Spleen (tissue), 11 donors: ENCODE measurements around the gene CNTN5. TPM values are rescaled to one million over a fixed set of nuclear protein-coding genes. Genes with fewer than 3 reads are reported as not detected.

Experiments
- DNase-seq: peaks from one replicate; pipeline ENCODE4 v3.0.0-alpha.2; 2020
- H3K27ac ChIP-seq, 8 donors: fragments of 200-600 bp; sonication (generic) in 7 of 8; 1 replicate in 4 of 8; 2 replicates in 4 of 8; pipeline versions ENCODE4 v1.5.0 to v1.8.0; 2016 to 2021; ENCODE audit warnings: inconsistent platforms in 4 of 8, mild to moderate bottlenecking in 4 of 8, moderate library complexity in 1 of 8
- H3K27me3 ChIP-seq, 7 donors: fragments of 200-600 bp; sonication (generic) in 6 of 7; replicated peaks in 1 of 7; 1 replicate in 4 of 7; 2 replicates in 3 of 7; pipeline versions ENCODE4 v1.5.0 to v1.8.0; 2016 to 2021; ENCODE audit warnings: inconsistent platforms in 3 of 7, mild to moderate bottlenecking in 1 of 7
- H3K36me3 ChIP-seq, 6 donors: fragments of 200-600 bp; sonication (generic) in 5 of 6; 1 replicate in 4 of 6; 2 replicates in 2 of 6; pipeline versions ENCODE4 v1.5.0 to v1.8.0; 2016 to 2021; ENCODE audit warnings: inconsistent platforms in 2 of 6
- H3K4me1 ChIP-seq, 6 donors: fragments of 200-600 bp; sonication (generic) in 5 of 6; 1 replicate in 3 of 6; 2 replicates in 3 of 6; pipeline versions ENCODE4 v1.5.0 to v1.8.0; 2016 to 2021; ENCODE audit warnings: inconsistent platforms in 3 of 6
- H3K4me3 ChIP-seq, 8 donors: fragments of 200-600 bp; sonication (generic) in 7 of 8; 1 replicate in 4 of 8; 2 replicates in 4 of 8; pipeline versions ENCODE4 v1.5.0 to v1.8.0; 2016 to 2021; ENCODE audit warnings: inconsistent platforms in 4 of 8, mild to moderate bottlenecking in 4 of 8, moderate library complexity in 2 of 8
- H3K9me3 ChIP-seq, 8 donors: fragments of 200-600 bp; sonication (generic) in 7 of 8; 1 replicate in 4 of 8; 2 replicates in 4 of 8; pipeline versions ENCODE4 v1.5.0 to v1.8.0; 2016 to 2021; ENCODE audit warnings: inconsistent platforms in 4 of 8
- CTCF ChIP-seq, 11 experiments: fragments of 200-600 bp in 7 of 11; fragments of 450-650 bp in 4 of 11; sonication (generic) in 4 of 11; IDR thresholded peaks in 8 of 11; conservative IDR thresholded peaks in 3 of 11; 1 replicate in 7 of 11; 2 replicates in 4 of 11; pipeline versions ENCODE4 v1.4.0 to v1.8.0; 2016 to 2021; ENCODE audit warnings: antibody characterized with exemption in 11 of 11, inconsistent platforms in 4 of 11, mild to moderate bottlenecking in 1 of 11
- POLR2A ChIP-seq, 3 donors: fragments of 450-650 bp; IDR thresholded peaks; one replicate each; pipeline ENCODE4 v1.5.1; 2017; ENCODE audit warnings: antibody characterized with exemption in 3 of 3, mild to moderate bottlenecking in 1 of 3
- POLR2AphosphoS5 ChIP-seq, 3 donors: sonication (generic); formaldehyde crosslinking; IDR thresholded peaks; one replicate each; pipeline ENCODE4 v1.5.1; 2017; ENCODE audit warnings: antibody characterized with exemption in 3 of 3
- WGBS, 5 donors: extraction: QIAGEN DNeasy Blood & Tissue Kit in 3 of 5; methylation state at CpG; one replicate each; pipeline versions ENCODE4 v1.1.5 to v1.1.7; 2013 to 2018; 5-methylcytosine and 5-hydroxymethylcytosine counted together
- intact Hi-C: fragments of 100-400 bp; cut with DNase I; formaldehyde crosslinking; loops from one replicate; pipeline ENCODE4 v1.15.0; 2023; ENCODE audit warnings: low total_unique reads
- polyA plus RNA-seq, 3 donors: library from polyadenylated mRNA; stranded (reverse); fragments of 200-250 nt; gene quantifications; one replicate each; pipeline ENCODE4 v1.2.1, GENCODE V29; 2013
- total RNA-seq, 7 donors: library from RNA; depleted of rRNA in 3 of 7; stranded (reverse); fragments of >200 nt in 3 of 7; fragmentation: NEBNext Ultra II Directional in 4 of 7; extraction: Animal tissue kit (Norgen Biotek cat#: 25700) in 4 of 7; gene quantifications; one replicate each; pipeline versions ENCODE4 v1.1.0 to v1.2.1, GENCODE V29; 2016 to 2021
- donor health status: healthy with polysubstance abuse.
- donor health status: DM: no; HTN: no; CAD: no; lungs with moderate emphysema.
- donor health status: DM: no; HTN: no; CAD: no.
- donor health status: Bipolar disorder and iron deficiency.
- donor health status: healthy.
- donor health status: DM: no; HTN: no; CAD: no.
- donor health status: DM: yes; HTN: yes; CAD: no.

CNTN5 gene
- total and polyA plus RNA-seq, 10 donors: 0.02 TPM; not detected in 8

- Histone ChIP-seq H3K36me3 (no peaks in the 10 kb centered on the region), H3K9me3 (no peaks in the 10 kb centered on the region), H3K27ac (no peak overlapping the region), H3K27me3 (no peaks in the 10 kb centered on the region), H3K4me1 (no peaks in the 10 kb centered on the region), H3K4me3 (no peak overlapping the region)
- DNase-seq: no peak
- 68 to 90% (median 76%) methylated on average over 2 of the region's 2 CpGs for WGBS, 5 donors
- intact Hi-C loops: no loop called here
- TF ChIP-seq POLR2A (IDR thresholded peaks at IDR 0.05) (no peak), POLR2AphosphoS5 (IDR thresholded peaks at IDR 0.05) (no peak), CTCF (IDR thresholded peaks at IDR 0.05 in 8 of 11, conservative IDR thresholded peaks at IDR 0.05 in 3 of 11) (no peak)
Observed at GRCh38 chr11:99160447-99160846, 139.7 kb downstream of the CNTN5 start.

DNA sequence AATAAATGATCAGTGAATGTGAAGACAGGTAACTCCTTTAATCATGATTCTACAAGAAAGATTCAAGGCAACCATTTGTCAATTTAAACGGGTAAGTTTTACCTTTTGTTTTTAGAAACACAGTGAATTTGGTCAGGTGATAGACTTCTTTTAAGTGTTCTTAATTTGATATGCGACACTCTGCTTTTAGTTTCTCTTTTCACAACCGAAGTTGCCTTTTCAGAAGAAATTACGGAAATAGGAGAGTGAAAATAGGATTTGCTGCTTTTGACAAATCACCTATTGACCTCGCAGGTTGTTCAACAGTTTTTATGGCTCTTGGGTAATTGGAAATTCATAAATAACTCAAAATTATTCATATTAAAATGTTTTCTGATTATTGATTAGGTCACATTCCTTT is 142.1 kb downstream of the CNTN5 start:
- Histone ChIP-seq H3K36me3 (no peaks in the 10 kb centered on the region), H3K27ac (no peak overlapping the region), H3K9me3 (no peaks in the 10 kb centered on the region), H3K4me1 (no peaks in the 10 kb centered on the region), H3K4me3 (no peak overlapping the region), H3K27me3 (no peaks in the 10 kb centered on the region)
- TF ChIP-seq POLR2A (IDR thresholded peaks at IDR 0.05) (no peak), POLR2AphosphoS5 (IDR thresholded peaks at IDR 0.05) (no peak), CTCF (IDR thresholded peaks at IDR 0.05 in 8 of 11, conservative IDR thresholded peaks at IDR 0.05 in 3 of 11) (no peak)
- no peak for DNase-seq
- 82 to 87% (median 83%) methylated on average over 5 of the region's 5 CpGs for WGBS, 5 donors
- intact Hi-C loops: no loop called here

DNA sequence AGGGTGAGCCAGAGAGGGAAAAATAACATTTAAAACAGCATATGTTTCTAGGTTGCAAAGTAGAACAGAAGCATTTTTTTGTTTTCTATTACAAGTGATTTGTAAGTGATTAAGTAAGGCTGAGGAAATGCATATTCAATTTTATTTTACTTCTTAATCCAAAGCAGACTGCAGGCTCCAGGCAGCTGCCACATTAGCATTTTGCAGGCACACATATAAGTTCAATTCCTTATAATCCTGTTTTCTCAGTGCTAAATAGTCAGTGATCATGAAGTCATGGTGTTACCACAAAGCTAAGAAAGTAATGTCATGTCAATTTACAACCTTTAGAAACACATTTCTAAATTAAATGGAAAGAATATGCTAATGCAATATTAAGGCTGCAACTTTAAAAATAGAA is 149.8 kb downstream of the CNTN5 start:
- no peak for TF ChIP-seq CTCF (IDR thresholded peaks at IDR 0.05 in 8 of 11, conservative IDR thresholded peaks at IDR 0.05 in 3 of 11)
- Histone ChIP-seq H3K36me3 (no peaks in the 10 kb centered on the region), H3K4me3 (no peak overlapping the region), H3K27me3 (no peaks in the 10 kb centered on the region), H3K4me1 (no peaks in the 10 kb centered on the region), H3K9me3 (peaks cover 0 to 15% (median 0%) of the 10 kb centered on the region in 8 donors), H3K27ac (no peak overlapping the region)
- no peak for DNase-seq
- intact Hi-C loops: no loop called here

- Histone ChIP-seq H3K9me3 (peaks cover 0 to 15% (median 0%) of the 10 kb centered on the region in 8 donors), H3K4me1 (no peaks in the 10 kb centered on the region), H3K4me3 (no peak overlapping the region), H3K36me3 (no peaks in the 10 kb centered on the region), H3K27me3 (no peaks in the 10 kb centered on the region), H3K27ac (no peak overlapping the region)
- WGBS, 5 donors: 75 to 84% (median 79%) methylated on average over 5 of the region's 5 CpGs
- intact Hi-C loops: no loop called here
- no peak for TF ChIP-seq CTCF (IDR thresholded peaks at IDR 0.05 in 8 of 11, conservative IDR thresholded peaks at IDR 0.05 in 3 of 11)
- no peak for TF ChIP-seq POLR2AphosphoS5 (IDR thresholded peaks at IDR 0.05)
- no peak for TF ChIP-seq POLR2A (IDR thresholded peaks at IDR 0.05)
- DNase-seq: no peak
Observed at GRCh38 chr11:99171330-99171729, 150.6 kb downstream of the CNTN5 start.
